Breast epithelium (tissue), 4 donors: ENCODE results near the gene MVB12B. TPM values are rescaled to one million over a fixed set of nuclear protein-coding genes. Genes with fewer than 3 reads are reported as not detected.

Experiments
- DNase-seq, 2 donors: peaks; one replicate each; pipeline ENCODE4 v3.0.0-alpha.2; 2019; ENCODE audit warnings: low spot score in 2 of 2
- H3K27ac ChIP-seq, 2 donors: fragments of 200-600 bp; sonication (generic) in 1 of 2; one replicate each; pipeline ENCODE4 v1.5.1; 2016 to 2019; ENCODE audit warnings: mild to moderate bottlenecking in 1 of 2
- H3K27me3 ChIP-seq, 2 donors: fragments of 200-600 bp; sonication (generic) in 1 of 2; one replicate each; pipeline versions ENCODE4 v1.5.1 to v1.6.0; 2017 to 2019; ENCODE audit warnings: control low read depth in 1 of 2, mild to moderate bottlenecking in 1 of 2
- H3K36me3 ChIP-seq: fragments of 200-600 bp; one replicate; pipeline ENCODE4 v1.5.1; 2019
- H3K4me1 ChIP-seq, 2 donors: fragments of 200-600 bp; sonication (generic); one replicate each; pipeline ENCODE4 v1.5.1; 2016 to 2019; ENCODE audit warnings: control low read depth in 1 of 2
- H3K4me3 ChIP-seq, 3 donors: fragments of 200-600 bp; sonication (generic); 1 replicate in 2 of 3; 2 replicates in 1 of 3; pipeline ENCODE4 v1.5.1; 2016 to 2019; ENCODE audit warnings: mild to moderate bottlenecking in 3 of 3, moderate library complexity in 2 of 3
- H3K9me3 ChIP-seq, 2 donors: fragments of 200-600 bp; sonication (generic) in 1 of 2; one replicate each; pipeline ENCODE4 v1.5.1; 2016 to 2019; ENCODE audit warnings: control low read depth in 1 of 2
- CTCF ChIP-seq, 3 donors: fragments of 450-650 bp; IDR thresholded peaks; one replicate each; pipeline ENCODE4 v1.5.1; 2016 to 2017; ENCODE audit warnings: antibody characterized with exemption in 3 of 3, mild to moderate bottlenecking in 3 of 3, moderate library complexity in 3 of 3
- POLR2A ChIP-seq: fragments of 450-650 bp; IDR thresholded peaks from one replicate; pipeline ENCODE4 v1.6.1; 2016; ENCODE audit warnings: antibody characterized with exemption, mild to moderate bottlenecking, moderate library complexity
- POLR2AphosphoS5 ChIP-seq, 3 donors: sonication (generic); formaldehyde crosslinking; IDR thresholded peaks; one replicate each; pipeline ENCODE4 v1.6.1; 2017; ENCODE audit warnings: antibody characterized with exemption in 3 of 3
- intact Hi-C: fragments of 100-400 bp; cut with DNase I; formaldehyde crosslinking; loops from one replicate; pipeline ENCODE4 v1.15.1; 2023; ENCODE audit warnings: low total_unique reads
- total RNA-seq, 3 donors: library from RNA; depleted of rRNA; stranded (reverse); fragments of >200 nt; gene quantifications; one replicate each; pipeline ENCODE4 v1.1.0, GENCODE V29; 2016

Gene MVB12B
- total RNA-seq, 3 donors from 2014 or later = 8.2 to 12.6 (median 9.9) TPM

GRCh38 chr9:126304207-126304970 is 22.2 kb upstream of the MVB12B start:
- intact Hi-C loops = loop anchor here (10.0 kb wide), 1 partner anchor 90 kb away; no protein-coding TSS in a partner anchor
- no peaks in the 10 kb centered on the region for H3K9me3 ChIP-seq
- no peaks in the 10 kb centered on the region for H3K36me3 ChIP-seq
- TF ChIP-seq POLR2AphosphoS5 (IDR thresholded peaks at IDR 0.05) (no peak), CTCF (IDR thresholded peaks at IDR 0.05) (no peak), POLR2A (no peak)
- H3K27ac ChIP-seq = no peak overlapping the region
- no peaks in the 10 kb centered on the region for H3K4me1 ChIP-seq
- no peak for DNase-seq
- H3K4me3 ChIP-seq = no peak overlapping the region
- no peaks in the 10 kb centered on the region for H3K27me3 ChIP-seq

GRCh38 chr9:126304971-126305320 is 21.7 kb upstream of the MVB12B start:
- TF ChIP-seq CTCF (IDR thresholded peaks at IDR 0.05) (no peak), POLR2AphosphoS5 (IDR thresholded peaks at IDR 0.05) (no peak), POLR2A (no peak)
- intact Hi-C loops = loop anchor here (10.0 kb wide), 1 partner anchor 90 kb away; no protein-coding TSS in a partner anchor
- Histone ChIP-seq H3K27me3 (no peaks in the 10 kb centered on the region), H3K27ac (no peak overlapping the region), H3K36me3 (no peaks in the 10 kb centered on the region), H3K9me3 (no peaks in the 10 kb centered on the region), H3K4me3 (no peak overlapping the region), H3K4me1 (no peaks in the 10 kb centered on the region)
- no peak for DNase-seq

GRCh38 chr9:126306071-126306647 is 20.5 kb upstream of the MVB12B start:
- TF ChIP-seq POLR2A (no peak), POLR2AphosphoS5 (IDR thresholded peaks at IDR 0.05) (no peak), CTCF (IDR thresholded peaks at IDR 0.05) (no peak)
- Histone ChIP-seq H3K9me3 (no peaks in the 10 kb centered on the region), H3K27me3 (no peaks in the 10 kb centered on the region), H3K36me3 (no peaks in the 10 kb centered on the region), H3K4me3 (no peak overlapping the region), H3K4me1 (no peaks in the 10 kb centered on the region), H3K27ac (no peak overlapping the region)
- intact Hi-C loops = loop anchor here (10.0 kb wide), 1 partner anchor 89 kb away; no protein-coding TSS in a partner anchor
- DNase-seq = no peak

- intact Hi-C loops = loop anchor here (10.0 kb wide), 1 partner anchor 87 kb away; no protein-coding TSS in a partner anchor
- DNase-seq = no peak
These were observed 19.1 kb upstream of the MVB12B start for GRCh38 chr9:126307322-126308061.

More at GRCh38 chr9:126307322-126308061, 19.1 kb upstream of the MVB12B start:
- Histone ChIP-seq H3K4me3 (no peak overlapping the region), H3K9me3 (no peaks in the 10 kb centered on the region), H3K27me3 (no peaks in the 10 kb centered on the region), H3K27ac (no peak overlapping the region), H3K4me1 (no peaks in the 10 kb centered on the region), H3K36me3 (no peaks in the 10 kb centered on the region)
- TF ChIP-seq POLR2AphosphoS5 (IDR thresholded peaks at IDR 0.05) (no peak), POLR2A (no peak), CTCF (IDR thresholded peaks at IDR 0.05) (no peak)
